NCI-H510A (cell line): ENCODE data around the gene NSD1.
"Not testable (repeated sequence)": the region's sequence is repeated elsewhere in the genome, so short reads cannot be mapped to it uniquely, and the experiment has no call there.

Source experiments
- DNase-seq: peaks from one replicate; lab custom pipeline; 2025; lab: John Stamatoyannopoulos, UW

NSD1 gene

DNA sequence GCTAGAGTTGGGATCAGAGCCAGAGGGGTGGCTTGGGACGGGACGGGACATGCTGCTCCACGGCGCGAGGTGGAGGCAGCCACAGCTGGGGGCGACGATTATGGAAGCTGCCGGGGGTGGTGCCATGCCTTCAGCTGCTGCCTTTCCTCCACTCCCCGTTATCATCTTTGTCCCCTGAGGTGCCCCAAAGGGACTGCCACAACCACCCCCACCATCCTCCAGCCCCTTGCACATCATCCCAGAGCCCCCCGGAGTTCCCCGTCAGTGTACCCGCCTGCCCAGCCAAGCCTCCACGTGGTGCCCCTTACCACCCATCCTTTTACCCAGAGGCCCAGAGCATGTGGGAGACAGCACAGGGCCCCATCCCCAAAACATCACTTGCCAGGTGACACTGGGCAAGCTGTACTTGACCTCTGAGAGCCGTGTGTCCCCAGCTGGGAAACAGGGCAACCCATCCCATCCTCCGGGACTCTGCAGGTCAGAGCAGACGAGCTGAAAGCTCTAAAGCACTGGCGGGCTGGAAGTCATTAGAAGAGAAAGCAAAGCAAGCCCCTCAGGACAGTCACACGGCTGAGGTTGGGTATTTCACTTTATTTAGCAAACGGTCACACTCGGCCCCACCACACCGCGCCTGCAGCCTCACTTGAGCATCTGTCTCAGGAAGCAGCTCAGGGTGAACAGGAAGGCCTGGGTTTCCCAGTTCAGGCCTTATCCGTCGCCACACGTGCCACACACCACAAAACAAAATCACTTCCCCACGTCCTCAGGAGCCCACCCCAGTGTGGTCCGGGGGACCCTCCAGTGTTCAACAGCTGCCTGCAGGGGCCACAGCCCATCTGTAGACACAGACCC is 197.6 kb downstream of the NSD1 start:
- DNase-seq = no peak

DNA sequence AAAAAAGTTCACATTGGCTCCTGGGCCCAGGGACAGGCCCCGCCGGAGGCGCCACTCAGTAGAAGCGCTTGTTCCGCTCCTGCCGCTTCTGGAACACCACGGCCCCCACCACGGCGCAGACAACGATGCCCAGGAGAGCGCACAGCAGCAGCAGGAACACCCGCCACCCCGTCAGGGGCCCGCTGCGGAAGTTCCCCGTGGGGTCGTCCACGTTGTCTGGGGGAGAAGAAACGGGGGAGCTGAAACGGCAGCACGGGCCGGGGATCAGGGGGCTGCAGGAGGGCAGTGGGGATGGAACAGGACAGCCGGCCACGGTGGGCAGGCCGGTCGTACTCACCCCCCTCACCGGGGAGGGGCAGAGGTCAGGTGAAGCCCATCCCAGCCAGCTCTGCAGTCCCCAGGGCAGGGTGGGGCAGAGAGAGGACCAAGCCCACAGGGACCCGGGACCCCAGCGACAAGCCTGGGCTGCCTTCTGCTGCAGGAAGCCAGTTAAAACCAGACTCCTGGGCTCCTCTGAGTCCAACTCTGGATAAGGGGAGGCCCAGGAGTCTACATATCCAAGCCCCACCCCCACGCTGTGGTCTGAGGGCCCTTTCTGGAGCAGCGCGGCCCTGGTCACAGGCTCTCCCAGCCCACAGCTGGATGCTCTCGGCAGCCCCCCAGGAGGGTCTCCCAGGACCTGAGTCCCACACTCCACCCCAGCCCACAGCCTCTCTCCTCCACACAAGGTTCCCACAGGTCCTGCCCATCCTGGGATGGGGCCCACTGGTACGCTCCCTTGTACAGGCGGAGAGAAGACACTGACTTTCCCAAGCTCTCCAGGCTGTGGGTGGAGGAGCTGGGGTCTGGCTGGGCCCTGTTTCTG is 198.7 kb downstream of the NSD1 start:
- no peak for DNase-seq

DNA sequence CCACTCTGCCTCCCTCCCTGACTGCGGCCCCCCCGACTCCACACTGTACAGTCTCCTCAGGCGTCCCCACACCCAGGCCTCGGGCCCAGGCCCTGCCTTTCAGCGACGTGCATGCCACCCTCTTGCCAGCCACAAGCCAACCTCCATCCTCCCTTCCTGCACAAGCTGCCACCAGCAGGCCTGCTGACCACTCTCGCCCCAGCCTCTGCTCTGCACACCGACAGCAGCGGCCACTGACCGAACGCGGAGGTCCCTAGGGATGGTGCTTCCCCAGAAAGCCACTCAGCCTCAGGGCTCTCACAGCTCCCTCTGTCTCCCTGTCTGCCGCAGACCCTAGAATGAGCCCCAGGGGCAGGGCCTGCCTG is 199.3 kb downstream of the NSD1 start:
- DNase-seq = no peak

DNA sequence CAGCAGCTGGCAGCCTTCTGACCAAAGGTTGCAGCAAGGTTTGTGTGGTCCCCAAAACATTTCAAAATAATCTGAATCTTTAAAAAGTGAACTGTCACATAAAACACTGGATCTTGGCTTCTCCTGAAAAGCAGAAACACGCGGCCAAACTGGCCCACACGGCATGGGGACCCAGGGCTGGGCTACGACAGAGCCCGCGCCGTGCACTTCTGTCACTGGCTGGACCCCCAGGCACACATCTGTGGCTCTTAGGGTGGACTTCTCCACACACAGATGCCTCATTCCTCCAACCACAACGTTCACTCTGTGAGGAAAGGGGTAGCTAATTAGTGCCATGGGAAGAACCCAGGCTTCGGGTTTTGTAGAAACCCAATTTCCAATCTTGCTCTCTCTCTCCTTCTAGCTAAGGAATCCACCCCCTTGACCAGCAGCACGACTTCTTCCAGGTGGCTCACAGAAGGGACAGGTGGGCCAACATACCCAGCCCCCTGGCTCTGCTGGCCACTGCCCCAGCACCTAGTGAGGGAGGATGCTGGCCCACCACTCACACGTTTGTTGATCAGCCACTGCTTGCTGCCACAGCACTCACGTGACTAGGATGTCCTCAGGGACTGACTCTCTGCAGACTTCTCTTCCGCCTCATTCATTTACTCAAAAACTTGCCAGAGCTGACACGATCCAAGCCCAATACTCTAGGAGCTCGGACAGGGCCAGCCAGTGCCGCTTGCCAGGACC is 200.0 kb downstream of the NSD1 start:
- DNase-seq = no peak

DNA sequence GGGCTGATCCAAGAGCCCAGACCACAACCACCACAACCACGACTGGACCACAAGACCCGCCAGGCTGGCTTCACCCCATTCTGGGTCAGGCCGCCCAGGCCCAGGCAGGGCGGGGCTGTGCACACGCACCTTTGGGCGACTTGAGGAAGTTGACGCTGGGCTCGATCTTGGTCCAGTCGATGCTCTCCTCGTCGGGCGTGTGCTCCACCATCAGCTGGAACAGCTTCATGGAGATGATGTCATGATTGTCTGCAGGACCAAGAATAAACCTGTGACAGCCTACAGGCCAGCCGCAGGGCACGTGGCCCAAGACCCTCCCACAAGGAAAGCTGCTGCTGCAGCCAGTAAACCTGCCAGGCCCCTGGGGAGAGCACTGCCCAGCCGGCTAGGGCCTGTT is 200.6 kb downstream of the NSD1 start:
- DNase-seq = no peak

DNA sequence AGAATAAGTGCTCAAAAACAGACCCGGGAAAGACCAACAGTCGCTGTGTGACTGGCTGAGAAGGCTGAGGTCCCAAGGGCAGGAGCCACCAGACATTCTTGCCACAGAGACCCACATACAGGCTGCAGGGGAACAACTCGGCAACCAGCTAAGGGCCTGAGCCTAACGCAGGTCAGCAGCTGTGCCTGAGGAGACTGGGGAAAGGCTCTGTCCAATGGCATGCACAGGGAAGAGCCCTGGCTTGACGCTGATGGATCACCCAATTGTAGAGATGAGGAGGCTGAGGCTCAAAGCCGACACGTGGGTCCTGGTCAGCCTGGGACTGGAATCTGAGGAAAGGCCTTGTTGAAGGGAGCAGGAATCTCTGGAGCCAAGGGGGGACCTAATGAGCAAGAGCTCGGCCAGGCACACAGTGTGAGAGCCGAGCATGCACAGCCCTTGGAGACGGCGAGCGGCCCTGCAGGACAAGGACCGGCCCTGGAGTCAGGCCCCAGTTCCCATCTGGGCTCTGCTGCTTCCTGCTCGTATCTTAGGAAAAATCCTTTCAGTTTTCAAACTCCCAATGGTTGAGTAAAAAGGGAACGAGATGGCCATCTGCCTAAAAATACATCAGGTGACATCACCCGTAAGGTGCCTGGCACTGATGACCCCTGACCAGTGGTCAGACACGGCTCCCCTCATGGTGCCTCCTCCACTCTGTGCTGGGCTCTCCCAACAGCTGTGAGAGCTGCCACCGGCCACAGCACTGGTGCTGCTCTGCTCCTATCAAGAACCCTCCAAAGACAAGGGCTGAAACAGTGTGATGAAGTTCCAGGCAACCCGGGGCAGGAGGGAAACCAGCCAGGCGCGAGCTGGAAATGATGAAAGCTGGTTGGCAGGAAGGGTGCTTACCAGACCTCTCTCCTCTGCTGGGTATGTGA is 201.5 kb downstream of the NSD1 start:
- no peak for DNase-seq

DNA sequence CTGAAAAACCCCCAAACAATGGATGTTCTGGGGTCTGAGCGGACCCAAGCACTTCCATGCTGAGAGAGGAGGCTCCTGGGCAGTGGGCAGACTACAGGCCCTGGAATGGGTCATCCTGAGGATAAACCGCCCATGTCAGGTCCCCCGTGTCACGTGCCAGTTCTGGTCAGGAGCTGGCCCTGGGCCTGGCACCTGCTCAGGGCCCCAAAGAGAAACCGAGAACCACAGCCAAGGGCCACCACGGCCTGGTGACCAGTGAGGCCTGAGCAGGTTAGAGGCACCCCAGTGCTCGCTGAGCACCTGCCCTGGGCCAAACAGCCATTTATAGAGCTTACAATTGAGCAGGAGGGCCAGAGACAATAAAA is 202.1 kb downstream of the NSD1 start:
- no peak for DNase-seq

DNA sequence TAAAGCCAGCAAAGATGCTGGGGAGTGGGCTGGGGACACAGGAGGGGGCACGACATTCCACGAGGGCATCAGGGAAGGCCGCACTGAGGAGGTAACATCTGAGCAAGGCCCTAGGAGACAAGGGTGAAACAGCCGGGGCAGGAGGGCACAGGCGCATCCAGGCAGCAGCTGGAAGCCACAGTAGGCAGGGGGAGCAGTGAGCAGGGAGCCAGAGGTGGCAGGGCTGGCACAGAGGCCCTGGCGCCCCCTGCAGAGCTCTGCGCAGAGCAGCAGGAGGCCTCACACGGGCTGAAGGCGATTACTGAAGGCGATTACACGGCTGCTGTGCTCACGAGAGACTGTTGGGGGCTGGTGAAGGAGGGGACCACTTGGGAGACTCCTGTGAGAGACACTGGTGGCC is 202.5 kb downstream of the NSD1 start:
- no peak for DNase-seq

DNA sequence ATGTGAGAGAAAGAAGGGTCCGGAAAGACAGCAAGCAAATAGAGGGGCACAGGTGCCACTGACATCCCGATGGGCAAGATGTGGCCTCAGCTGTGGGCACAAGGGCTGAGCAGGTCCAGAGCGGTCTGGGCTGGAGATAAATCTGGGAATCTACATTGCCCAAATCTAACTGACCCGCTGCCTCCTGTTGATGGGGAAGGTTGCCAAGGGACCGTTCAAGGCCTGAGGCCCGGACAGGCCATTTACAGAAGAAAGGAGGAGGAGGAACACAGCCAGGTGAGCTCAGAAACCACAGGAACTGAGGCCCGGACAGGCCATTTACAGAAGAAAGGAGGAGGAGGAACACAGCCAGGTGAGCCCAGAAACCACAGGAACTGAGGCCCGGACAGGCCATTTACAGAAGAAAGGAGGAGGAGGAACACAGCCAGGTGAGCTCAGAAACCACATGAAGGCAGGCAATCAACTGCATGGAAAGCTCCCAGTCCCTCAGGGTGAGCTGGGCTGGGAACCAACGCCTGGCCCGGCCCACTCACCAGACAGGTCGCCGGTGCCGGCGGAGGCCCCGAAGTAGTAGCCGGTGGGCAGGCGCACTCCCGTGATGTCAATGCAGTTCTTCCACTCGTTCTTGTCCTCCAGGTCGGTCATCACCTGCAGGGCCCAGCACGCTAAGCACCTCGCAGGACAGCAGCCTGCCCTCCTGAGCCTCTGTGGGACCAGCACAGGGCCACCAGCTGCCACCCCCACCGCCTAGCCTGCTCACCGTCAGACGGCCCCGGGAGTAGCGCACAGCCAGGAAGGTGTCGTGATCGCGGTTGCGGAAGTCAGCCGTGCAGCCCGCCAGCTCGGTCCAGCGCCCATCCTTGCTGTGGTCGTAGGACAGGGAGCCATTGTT is 203.3 kb downstream of the NSD1 start:
- no peak for DNase-seq

DNA sequence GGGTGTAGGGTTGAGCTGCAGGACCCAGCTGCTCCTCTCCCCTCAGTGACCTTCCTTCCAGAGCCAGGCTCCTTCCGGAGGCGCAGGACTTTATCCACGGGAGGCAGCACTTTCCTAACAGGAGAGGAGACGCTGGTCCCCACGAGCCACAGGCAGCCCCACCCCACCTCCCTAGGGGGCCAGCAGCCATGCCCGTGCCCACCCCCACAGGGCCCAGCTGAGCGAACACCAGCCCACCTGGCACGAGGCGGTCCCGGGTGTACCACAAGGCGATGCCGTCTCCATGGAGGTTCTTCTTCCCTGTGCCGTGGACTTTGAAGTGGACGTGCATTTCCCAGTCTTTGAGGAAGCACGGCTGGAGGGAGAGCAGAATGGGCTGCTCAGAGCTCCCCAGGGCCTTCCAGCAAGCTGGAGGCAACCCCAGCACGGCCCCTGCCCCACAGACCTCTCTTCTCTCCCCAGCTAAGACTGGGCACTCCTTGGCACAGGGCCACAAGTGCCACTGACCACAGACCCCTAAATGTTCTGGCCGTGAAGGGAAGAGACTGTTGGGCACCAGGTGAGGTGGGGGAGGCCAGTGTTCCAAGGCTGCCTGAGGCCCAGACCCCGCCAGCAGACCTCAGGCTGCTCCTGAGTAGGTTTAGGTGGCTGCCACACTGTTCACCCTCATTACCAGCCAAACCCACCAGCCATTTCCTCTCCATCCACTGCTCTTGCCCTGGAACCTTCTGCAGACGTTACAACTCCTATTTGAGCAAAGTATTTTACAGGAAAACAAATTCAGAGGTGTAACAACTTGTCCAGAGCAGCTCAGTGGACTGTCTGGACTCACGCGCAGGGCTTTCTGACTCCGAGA is 204.9 kb downstream of the NSD1 start:
- no peak for DNase-seq

DNA sequence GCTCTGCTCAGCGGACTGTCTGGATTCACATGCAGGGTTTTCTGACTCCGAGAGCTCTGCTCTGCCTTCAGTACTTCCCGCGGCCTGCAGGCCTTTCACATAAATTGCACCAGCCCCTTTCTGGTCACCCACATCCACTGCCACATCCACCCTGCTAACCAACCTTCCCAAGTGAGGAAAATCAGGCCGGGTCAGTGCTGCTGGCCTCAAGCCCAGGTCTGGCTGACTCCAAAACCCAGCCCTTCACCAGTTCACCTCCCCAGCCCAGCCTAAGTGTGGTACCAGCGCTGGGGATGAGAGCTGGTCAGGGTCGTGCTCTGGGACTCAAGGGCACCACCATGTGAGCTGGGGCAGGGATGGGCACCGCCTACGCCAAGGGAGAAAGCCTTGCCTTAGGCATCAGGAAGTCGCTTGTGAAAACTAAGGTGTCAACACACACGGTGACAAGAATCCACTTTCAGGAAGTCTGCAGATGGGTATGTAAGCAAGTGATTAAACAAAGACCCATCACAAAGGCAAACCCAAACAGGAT is 205.6 kb downstream of the NSD1 start:
- DNase-seq = no peak

DNA sequence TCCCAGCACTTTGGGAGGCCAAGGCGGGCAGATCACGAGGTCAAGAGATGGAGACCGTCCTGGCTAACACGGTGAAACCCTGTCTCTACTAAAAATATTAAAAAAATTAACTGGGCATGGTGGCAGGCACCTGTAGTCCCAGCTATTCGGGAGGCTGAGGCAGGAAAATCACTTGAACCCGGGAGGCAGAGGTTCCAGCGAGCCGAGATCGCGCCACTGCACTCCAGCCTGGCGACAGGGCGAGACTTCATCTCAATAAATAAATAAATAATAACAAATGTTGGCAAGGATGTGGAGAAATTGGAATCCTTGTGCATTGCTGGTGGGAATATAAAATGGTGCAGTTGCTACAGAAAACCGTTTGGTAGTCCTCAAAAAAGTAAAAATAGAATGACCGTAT is 209.4 kb downstream of the NSD1 start:
- not testable (repeated sequence) for DNase-seq

DNA sequence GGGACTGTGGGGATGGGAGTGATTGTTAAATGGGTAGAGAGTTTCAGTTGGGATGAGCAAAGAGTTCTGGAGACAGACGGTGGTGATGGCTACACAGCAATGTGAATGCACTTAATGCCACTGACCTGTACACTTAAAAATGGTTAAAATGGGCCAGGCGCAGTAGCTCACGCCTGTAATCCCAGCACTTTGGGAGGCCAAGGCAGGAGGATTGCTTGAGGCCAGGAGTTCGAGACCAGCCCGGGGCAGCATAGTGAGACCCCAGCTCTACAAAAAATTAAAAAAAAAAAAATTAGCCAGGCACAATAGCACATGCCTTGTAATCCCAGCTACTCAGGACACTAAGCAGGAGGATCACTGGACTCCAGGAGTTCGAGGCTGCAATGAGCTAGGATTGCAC is 210.2 kb downstream of the NSD1 start:
- DNase-seq = no peak

DNA sequence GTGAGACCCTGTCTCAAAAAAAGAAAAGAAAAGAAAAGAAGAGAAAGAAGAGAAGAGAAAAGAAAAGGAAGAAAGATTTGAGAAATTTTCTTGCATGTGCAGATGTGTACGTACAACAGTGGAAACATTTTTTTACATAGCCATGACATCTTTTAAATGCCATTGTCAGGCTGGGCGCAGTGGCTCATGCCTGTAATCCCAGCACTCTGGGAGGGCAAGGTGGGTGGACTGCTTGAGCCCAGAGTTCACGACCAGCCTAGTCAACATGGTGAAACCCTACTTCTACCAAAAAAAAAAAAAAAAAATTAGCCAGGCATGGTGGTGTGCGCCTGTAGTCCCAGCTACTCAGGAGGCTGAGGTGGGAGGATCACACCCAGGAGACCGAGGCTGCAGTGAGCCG is 211.3 kb downstream of the NSD1 start:
- no peak for DNase-seq

DNA sequence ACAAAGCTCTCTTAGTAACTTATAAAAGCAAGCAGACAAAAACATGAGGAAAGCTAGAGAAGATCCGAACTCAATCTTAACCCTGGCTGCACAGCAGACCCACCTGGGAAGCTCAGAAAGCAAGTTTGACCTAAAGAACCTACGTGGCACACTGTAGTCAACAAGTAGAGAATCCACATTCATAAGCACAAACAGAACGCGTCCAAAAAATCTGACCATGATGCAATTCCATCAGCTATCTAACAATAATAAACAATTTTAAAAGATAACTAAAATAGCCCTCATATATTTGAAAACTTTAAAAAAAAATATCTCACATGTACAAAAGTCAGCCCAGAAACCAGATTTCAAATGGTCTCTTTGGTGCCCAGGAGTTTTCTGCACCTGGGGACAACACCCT is 213.2 kb downstream of the NSD1 start:
- DNase-seq = no peak

DNA sequence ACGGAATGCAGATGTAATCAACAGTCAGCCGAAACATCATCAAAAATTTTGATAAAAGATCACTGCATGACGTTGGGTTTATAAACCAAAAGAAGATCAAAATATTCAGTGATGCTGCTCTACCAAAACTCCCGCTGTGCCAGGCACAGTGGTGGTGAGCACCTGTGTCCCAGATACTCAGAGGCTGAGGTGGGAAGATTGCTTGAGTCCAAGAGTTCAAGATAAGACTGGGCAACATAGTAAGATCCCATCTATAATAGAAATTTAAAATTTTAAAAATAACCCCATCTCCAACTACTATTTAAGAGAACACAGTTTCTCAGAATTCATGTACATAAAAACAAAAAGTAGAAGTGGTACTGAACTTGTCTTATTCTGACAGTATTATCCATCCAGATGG is 214.1 kb downstream of the NSD1 start:
- DNase-seq = no peak

DNA sequence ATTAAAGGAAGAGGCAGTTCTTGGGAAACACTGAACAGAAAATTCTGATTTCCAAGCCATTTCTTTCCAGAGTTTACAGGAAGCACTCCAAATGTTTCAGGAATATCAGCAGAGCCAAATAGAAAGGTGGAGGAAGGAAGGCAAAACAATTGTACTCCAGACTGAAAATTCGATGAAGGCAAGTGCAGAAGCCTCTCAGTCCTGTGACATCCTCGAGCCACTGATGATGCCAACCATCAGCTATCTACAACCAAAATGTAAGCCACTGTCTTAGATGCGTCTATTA is 215.7 kb downstream of the NSD1 start:
- no peak for DNase-seq

DNA sequence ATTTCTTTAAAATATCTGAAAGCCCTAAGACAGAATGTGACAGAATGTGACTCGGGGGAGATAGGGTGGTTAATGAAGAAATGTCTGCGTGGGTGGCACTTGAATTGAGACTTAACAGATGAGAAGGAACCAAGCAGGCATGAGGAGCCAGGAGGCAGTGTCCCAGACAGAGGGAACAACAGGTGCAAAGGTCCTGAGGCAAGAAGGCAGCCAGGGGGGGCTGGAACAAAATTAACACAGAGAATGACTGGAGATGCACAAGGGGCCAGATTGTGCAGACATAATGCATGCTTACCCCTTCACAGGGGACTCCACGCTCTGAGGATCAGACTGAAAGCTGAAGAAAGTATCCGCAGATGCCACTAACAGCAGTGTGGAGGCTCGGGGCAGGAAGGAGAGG is 216.2 kb downstream of the NSD1 start:
- no peak for DNase-seq
